ENCODE data around the gene NSUN3.
"Not testable (repeated sequence)": the region's sequence is repeated elsewhere in the genome, so short reads cannot be mapped to it uniquely, and the experiment has no call there.

Gene NSUN3

DNA sequence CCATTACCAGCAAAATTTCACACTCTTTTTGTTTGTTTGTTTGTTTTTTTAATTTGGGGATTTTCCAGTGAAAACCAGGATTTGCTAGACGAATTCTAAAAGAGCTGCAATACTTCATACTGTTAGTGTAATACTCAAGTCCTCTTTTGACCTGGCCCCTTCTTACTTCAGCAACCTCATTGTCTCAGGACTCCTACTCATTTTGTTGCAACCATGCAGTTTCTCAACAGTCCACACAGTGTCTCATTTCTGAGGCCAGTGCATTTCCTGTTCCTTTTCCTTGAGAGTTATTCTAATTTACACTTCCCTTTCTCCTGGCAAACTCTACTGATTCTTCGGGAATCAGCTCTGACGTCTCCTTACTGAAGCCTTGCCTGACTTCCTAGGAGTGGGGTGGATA, 35.6 kb downstream of the NSUN3 start:
- Histone ChIP-seq H3K9ac (no peak overlapping the region), H2AFZ (no peak overlapping the region), H3K4me2 (ENCODE audit: low read length) (no peak overlapping the region), H3K9me3 (ENCODE audit: control insufficient read depth, low read length) (no peaks in the 10 kb centered on the region), H3K4me3 (ENCODE audit: low read depth, low read length) (no peak overlapping the region), H3K27ac (no peak overlapping the region), H3K4me1 (no peaks in the 10 kb centered on the region), H3K27me3 (ENCODE audit: control insufficient read depth, insufficient read depth, low read length) (no peaks in the 10 kb centered on the region), H3K79me2 (no peaks in the 10 kb centered on the region), H3K36me3 (ENCODE audit: control insufficient read depth, insufficient read depth, low read length) (no peaks in the 10 kb centered on the region)
- TF ChIP-seq, protein P1, sequence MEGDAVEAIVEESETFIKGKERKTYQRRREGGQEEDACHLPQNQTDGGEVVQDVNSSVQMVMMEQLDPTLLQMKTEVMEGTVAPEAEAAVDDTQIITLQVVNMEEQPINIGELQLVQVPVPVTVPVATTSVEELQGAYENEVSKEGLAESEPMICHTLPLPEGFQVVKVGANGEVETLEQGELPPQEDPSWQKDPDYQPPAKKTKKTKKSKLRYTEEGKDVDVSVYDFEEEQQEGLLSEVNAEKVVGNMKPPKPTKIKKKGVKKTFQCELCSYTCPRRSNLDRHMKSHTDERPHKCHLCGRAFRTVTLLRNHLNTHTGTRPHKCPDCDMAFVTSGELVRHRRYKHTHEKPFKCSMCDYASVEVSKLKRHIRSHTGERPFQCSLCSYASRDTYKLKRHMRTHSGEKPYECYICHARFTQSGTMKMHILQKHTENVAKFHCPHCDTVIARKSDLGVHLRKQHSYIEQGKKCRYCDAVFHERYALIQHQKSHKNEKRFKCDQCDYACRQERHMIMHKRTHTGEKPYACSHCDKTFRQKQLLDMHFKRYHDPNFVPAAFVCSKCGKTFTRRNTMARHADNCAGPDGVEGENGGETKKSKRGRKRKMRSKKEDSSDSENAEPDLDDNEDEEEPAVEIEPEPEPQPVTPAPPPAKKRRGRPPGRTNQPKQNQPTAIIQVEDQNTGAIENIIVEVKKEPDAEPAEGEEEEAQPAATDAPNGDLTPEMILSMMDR (IDR thresholded peaks at IDR 0.05), result no peak

DNA sequence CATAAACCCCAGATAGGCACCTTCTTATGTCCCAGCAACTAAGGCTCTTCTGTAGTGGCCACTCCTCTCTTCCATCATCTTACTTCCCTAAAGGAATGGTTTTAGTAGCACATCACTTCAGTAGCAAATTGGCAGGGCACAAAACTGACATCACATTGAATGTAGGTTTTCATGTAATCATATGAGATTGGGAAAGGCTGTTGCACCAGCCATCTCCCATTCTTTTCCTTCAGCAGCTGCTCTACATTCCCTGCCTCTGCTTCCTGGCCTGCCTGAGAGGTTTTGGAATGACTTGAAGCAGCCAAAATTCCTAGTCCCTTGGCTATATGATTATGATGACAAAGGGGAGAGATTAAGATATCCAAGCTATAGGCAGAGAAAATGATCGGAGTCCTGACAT, 36.5 kb downstream of the NSUN3 start:
- Histone ChIP-seq H3K4me1 (no peaks in the 10 kb centered on the region), H2AFZ (no peak overlapping the region), H3K27me3 (ENCODE audit: control insufficient read depth, insufficient read depth, low read length) (no peaks in the 10 kb centered on the region), H3K9ac (no peak overlapping the region), H3K4me3 (ENCODE audit: low read depth, low read length) (no peak overlapping the region), H3K9me3 (ENCODE audit: control insufficient read depth, low read length) (no peaks in the 10 kb centered on the region), H3K79me2 (no peaks in the 10 kb centered on the region), H3K36me3 (ENCODE audit: control insufficient read depth, insufficient read depth, low read length) (no peaks in the 10 kb centered on the region), H3K27ac (no peak overlapping the region), H3K4me2 (ENCODE audit: low read length) (no peak overlapping the region)
- TF ChIP-seq, protein P1 (IDR thresholded peaks at IDR 0.05), result no peak

DNA sequence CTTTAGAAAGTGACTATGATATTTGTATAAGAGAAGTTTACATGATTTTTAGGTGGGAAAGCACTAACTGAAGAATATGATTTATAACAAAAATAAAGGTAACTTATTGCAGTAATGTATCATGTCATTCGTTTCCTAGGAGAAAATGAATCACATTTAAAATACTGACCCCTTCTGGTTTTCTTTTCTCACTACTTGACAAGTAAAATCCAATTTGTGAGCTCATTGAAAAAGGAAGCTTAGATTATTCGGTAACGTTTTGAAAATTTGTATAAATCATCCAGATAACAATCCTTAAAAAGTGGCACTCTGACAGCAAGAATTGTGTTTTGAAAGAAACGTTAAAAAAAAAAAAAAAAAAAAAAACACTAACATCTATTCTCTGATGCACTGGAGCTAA, 39.0 kb downstream of the NSUN3 start:
- H3K9me3 ChIP-seq (ENCODE audit: control insufficient read depth, low read length), result no peaks in the 10 kb centered on the region
- H3K79me2 ChIP-seq, result no peaks in the 10 kb centered on the region
- H3K9ac ChIP-seq, result no peak overlapping the region
- H3K27me3 ChIP-seq (ENCODE audit: control insufficient read depth, insufficient read depth, low read length), result no peaks in the 10 kb centered on the region
- no peak overlapping the region for H3K27ac ChIP-seq
- H3K4me2 ChIP-seq (ENCODE audit: low read length), result no peak overlapping the region
- no peaks in the 10 kb centered on the region for H3K36me3 ChIP-seq (ENCODE audit: control insufficient read depth, insufficient read depth, low read length)
- no peak overlapping the region for H2AFZ ChIP-seq
- H3K4me3 ChIP-seq (ENCODE audit: low read depth, low read length), result no peak overlapping the region
- TF ChIP-seq, protein P1 (IDR thresholded peaks at IDR 0.05), result no peak
- no peaks in the 10 kb centered on the region for H3K4me1 ChIP-seq

DNA sequence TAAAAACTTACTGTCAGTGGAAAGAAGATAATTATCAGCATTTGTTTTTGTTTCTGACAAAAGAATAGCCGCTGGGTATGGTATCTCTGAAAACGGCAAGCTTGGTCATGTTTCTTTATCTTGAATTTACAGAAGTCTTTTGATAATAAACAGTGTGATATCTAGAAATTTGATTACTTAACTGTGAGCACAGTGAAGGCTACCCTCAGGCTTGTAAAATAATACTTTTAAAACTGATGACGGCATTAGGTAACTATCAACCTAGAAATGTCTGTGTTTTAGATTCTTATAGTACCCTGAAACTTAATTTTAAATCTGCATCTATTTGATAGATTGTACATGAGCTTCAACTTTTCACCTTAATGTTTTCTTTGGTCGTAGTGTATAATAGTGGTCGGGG, 43.4 kb downstream of the NSUN3 start:
- no peaks in the 10 kb centered on the region for H3K36me3 ChIP-seq (ENCODE audit: control insufficient read depth, insufficient read depth, low read length)
- no peak overlapping the region for H3K4me3 ChIP-seq (ENCODE audit: low read depth, low read length)
- no peak overlapping the region for H3K27ac ChIP-seq
- H3K27me3 ChIP-seq (ENCODE audit: control insufficient read depth, insufficient read depth, low read length), result no peaks in the 10 kb centered on the region
- no peaks in the 10 kb centered on the region for H3K4me1 ChIP-seq
- H2AFZ ChIP-seq, result no peak overlapping the region
- H3K9ac ChIP-seq, result no peak overlapping the region
- TF ChIP-seq, protein P1 (IDR thresholded peaks at IDR 0.05), result no peak
- no peaks in the 10 kb centered on the region for H3K9me3 ChIP-seq (ENCODE audit: control insufficient read depth, low read length)
- no peaks in the 10 kb centered on the region for H3K79me2 ChIP-seq
- H3K4me2 ChIP-seq (ENCODE audit: low read length), result no peak overlapping the region

DNA sequence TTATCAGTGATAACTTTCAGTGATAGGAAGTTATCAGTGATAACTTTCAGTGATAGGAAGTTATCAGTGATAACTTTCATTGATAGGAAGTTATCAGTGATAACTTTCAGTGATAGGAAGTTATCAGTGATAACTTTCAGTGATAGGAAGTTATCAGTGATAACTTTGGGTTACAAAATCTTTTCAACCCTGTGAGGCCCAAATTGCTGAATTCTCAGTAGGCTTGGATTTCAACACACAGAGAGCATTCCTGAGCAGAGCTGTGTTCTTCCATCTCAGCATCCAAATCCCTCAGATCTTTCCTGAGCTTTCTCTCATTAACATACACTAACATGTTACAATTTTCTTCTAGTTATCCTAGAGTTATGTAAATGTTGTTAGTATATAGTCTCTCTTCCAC, 47.4 kb downstream of the NSUN3 start:
- not testable (repeated sequence) for H3K27me3 ChIP-seq (ENCODE audit: control insufficient read depth, insufficient read depth, low read length); H3K4me3 ChIP-seq (ENCODE audit: low read depth, low read length)

More for the DNA sequence above, 47.4 kb downstream of the NSUN3 start:
- not testable (repeated sequence) for H3K79me2 ChIP-seq; H2AFZ ChIP-seq; H3K27ac ChIP-seq; H3K4me1 ChIP-seq; H3K4me2 ChIP-seq (ENCODE audit: low read length); H3K9ac ChIP-seq; H3K36me3 ChIP-seq (ENCODE audit: control insufficient read depth, insufficient read depth, low read length); H3K9me3 ChIP-seq (ENCODE audit: control insufficient read depth, low read length)

Measured in parathyroid adenoma (tissue), 2 donors.